ENCODE measurements around the gene CBY1. TPM values are rescaled to one million over a fixed set of nuclear protein-coding genes. Genes with fewer than 3 reads are reported as not detected.

Gene CBY1
- total RNA-seq, 2 donors from 2014 or later, result 40.7 to 60.9 TPM

DNA sequence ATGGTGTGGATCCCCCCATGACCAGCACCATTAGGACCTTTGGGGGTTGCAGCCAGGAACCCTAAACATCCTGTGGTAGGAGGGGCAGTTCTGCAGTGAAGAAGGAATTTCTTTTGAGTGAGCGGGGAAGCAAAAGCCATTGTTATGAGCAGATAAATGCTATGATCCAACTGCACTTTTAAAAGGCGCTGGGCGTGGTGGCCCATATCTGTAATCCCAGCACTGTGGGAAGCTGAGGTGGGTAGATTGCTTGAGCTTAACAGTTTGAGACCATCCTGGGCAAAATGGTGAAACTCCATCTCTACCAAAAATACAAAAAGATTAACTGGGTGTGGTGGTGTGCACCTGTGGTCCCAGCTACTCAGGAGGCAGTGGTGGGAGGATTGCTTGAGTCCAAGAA, 19.4 kb downstream of the CBY1 start:
- H3K27ac Mint-ChIP-seq, result no peak overlapping the region
- DNase-seq, result no peak
- H3K9me3 Mint-ChIP-seq, result no peaks in the 10 kb centered on the region
- no peaks in the 10 kb centered on the region for H3K4me1 ChIP-seq (ENCODE audit: control insufficient read depth, insufficient read depth, low read length)
- TF ChIP-seq, protein P1, sequence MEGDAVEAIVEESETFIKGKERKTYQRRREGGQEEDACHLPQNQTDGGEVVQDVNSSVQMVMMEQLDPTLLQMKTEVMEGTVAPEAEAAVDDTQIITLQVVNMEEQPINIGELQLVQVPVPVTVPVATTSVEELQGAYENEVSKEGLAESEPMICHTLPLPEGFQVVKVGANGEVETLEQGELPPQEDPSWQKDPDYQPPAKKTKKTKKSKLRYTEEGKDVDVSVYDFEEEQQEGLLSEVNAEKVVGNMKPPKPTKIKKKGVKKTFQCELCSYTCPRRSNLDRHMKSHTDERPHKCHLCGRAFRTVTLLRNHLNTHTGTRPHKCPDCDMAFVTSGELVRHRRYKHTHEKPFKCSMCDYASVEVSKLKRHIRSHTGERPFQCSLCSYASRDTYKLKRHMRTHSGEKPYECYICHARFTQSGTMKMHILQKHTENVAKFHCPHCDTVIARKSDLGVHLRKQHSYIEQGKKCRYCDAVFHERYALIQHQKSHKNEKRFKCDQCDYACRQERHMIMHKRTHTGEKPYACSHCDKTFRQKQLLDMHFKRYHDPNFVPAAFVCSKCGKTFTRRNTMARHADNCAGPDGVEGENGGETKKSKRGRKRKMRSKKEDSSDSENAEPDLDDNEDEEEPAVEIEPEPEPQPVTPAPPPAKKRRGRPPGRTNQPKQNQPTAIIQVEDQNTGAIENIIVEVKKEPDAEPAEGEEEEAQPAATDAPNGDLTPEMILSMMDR (conservative IDR thresholded peaks at IDR 0.05), result no peak
- H3K27me3 ChIP-seq (ENCODE audit: control insufficient read depth, insufficient read depth, low read length, poor library complexity, severe bottlenecking), result no peaks in the 10 kb centered on the region
- no peaks in the 10 kb centered on the region for H3K9me3 ChIP-seq (ENCODE audit: control insufficient read depth, low read length)
- H3K4me3 Mint-ChIP-seq, result no peak overlapping the region
- no peak overlapping the region for H3K9ac ChIP-seq (ENCODE audit: extremely low read depth, low read length, poor library complexity, severe bottlenecking)
- no peaks in the 10 kb centered on the region for H3K27me3 Mint-ChIP-seq (ENCODE audit: insufficient read depth)
- WGBS, 2 experiments (ENCODE audit: insufficient coverage in 1 of 2, insufficient read length in 1 of 2), result 91 to 98% methylated on average over 3 of the region's 3 CpGs
- peaks cover 25% of the 10 kb centered on the region for H3K36me3 ChIP-seq (ENCODE audit: control insufficient read depth, insufficient read depth, low read length)
- H3K4me3 ChIP-seq (ENCODE audit: low read length), result no peak overlapping the region
- H3K4me1 Mint-ChIP-seq, result no peaks in the 10 kb centered on the region
- peaks cover 27% of the 10 kb centered on the region for H3K36me3 Mint-ChIP-seq (ENCODE audit: low read depth)
- no peak overlapping the region for H3K27ac ChIP-seq (ENCODE audit: low read depth, low read length)

DNA sequence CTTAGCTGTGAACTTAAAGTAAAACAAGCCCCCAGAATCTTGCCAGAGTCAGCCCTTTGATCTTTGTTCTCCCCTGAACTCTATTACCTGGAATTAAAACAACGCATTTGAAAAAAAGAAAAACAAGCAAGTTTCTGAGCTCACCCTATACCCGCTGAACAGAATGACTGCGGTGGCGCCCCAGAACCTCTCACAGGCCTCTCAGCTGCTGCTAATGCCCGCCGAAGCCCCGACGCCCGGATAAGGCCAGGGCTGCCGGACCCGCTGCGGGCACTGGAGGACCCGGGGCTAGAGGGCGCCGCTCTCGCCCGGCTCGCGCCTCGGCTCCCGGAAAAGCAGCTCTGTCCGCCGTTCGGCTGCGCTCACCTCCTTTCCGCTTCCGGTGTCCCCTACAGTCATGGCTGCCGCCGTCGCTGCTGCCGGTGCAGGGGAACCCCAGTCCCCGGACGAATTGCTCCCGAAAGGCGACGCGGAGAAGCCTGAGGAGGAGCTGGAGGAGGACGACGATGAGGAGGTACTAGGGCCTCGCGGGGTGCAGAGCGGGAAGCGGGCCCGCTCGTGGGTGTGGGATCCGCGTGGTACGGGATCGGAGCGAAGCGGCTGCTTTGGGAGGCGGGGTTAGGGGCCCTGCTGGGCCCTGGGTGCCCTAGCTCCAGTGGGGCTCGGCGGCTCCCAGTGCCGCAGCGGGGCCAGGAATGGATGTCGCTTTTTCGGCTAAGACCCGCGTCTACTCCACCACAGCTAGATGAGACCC, 25.3 kb downstream of the CBY1 start, which contains the start of gene TOMM22:
TOMM22 (plus strand) TSS at position 376 of the 754 bp plus-strand sequence; CDS start at position 398, 22 bp downstream.
- Histone ChIP-seq H3K4me3 (ENCODE audit: low read length) (peak within 1 kb of the TSS; percentile 98), H3K27me3 (ENCODE audit: control insufficient read depth, insufficient read depth, low read length, poor library complexity, severe bottlenecking) (no peaks in the 10 kb centered on the region), H3K36me3 (ENCODE audit: control insufficient read depth, insufficient read depth, low read length) (peaks cover 41% of the 10 kb centered on the region), H3K9ac (ENCODE audit: extremely low read depth, low read length, poor library complexity, severe bottlenecking) (peak within 1 kb of the TSS; percentile 78), H3K27ac (ENCODE audit: low read depth, low read length) (peak within 1 kb of the TSS; percentile 51), H3K9me3 (ENCODE audit: control insufficient read depth, low read length) (peaks cover 9% of the 10 kb centered on the region), H3K4me1 (ENCODE audit: control insufficient read depth, insufficient read depth, low read length) (no peaks in the 10 kb centered on the region)
- peaks cover 47% of the 10 kb centered on the region for H3K36me3 Mint-ChIP-seq (ENCODE audit: low read depth)
- H3K9me3 Mint-ChIP-seq, result peaks cover 22% of the 10 kb centered on the region
- H3K27ac Mint-ChIP-seq, result peak within 1 kb of the TSS; percentile 99
- peak within 1 kb of the TSS; percentile 97 for H3K4me3 Mint-ChIP-seq
- H3K4me1 Mint-ChIP-seq, result peaks cover 4% of the 10 kb centered on the region
- 2 to 5% methylated on average over 24 to 60 of the region's 60 CpGs for WGBS, 2 experiments (ENCODE audit: insufficient coverage in 1 of 2, insufficient read length in 1 of 2)
- TF ChIP-seq, protein P1 (conservative IDR thresholded peaks at IDR 0.05), result peak; percentile 68
- peak; percentile 96 for DNase-seq
- H3K27me3 Mint-ChIP-seq (ENCODE audit: insufficient read depth), result no peaks in the 10 kb centered on the region

DNA sequence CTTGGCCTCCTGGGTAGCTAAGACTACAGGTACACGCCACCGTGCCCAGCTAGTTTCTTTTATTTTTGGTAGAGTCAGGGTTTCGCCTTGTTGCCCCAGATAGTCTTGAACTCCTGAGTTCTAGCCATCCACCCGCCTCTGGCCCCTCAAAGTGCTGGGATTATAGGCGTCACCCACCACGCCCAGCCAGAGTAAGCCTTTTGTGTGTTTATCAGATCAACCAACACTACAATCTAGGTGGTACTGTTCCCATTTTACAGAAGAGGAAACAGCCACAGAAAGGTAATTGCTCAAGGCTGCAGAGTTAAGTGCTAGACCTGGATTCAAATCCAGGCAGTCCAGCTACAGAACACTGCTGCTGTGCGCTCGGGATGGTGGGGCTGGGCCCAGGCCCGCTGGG, 28.5 kb downstream of the CBY1 start:
- peaks cover 4% of the 10 kb centered on the region for H3K4me1 Mint-ChIP-seq
- H3K36me3 Mint-ChIP-seq (ENCODE audit: low read depth), result peaks cover 72% of the 10 kb centered on the region
- TF ChIP-seq, protein P1 (conservative IDR thresholded peaks at IDR 0.05), result no peak
- H3K27ac ChIP-seq (ENCODE audit: low read depth, low read length), result no peak overlapping the region
- H3K36me3 ChIP-seq (ENCODE audit: control insufficient read depth, insufficient read depth, low read length), result peaks cover 70% of the 10 kb centered on the region
- H3K9me3 Mint-ChIP-seq, result peaks cover 22% of the 10 kb centered on the region
- H3K4me1 ChIP-seq (ENCODE audit: control insufficient read depth, insufficient read depth, low read length), result no peaks in the 10 kb centered on the region
- peaks cover 9% of the 10 kb centered on the region for H3K9me3 ChIP-seq (ENCODE audit: control insufficient read depth, low read length)
- H3K27me3 ChIP-seq (ENCODE audit: control insufficient read depth, insufficient read depth, low read length, poor library complexity, severe bottlenecking), result no peaks in the 10 kb centered on the region
- H3K9ac ChIP-seq (ENCODE audit: extremely low read depth, low read length, poor library complexity, severe bottlenecking), result no peak overlapping the region
- H3K4me3 ChIP-seq (ENCODE audit: low read length), result no peak overlapping the region
- H3K27ac Mint-ChIP-seq, result no peak overlapping the region
- no peaks in the 10 kb centered on the region for H3K27me3 Mint-ChIP-seq (ENCODE audit: insufficient read depth)
- H3K4me3 Mint-ChIP-seq, result no peak overlapping the region
- no peak for DNase-seq
- WGBS, 2 experiments (ENCODE audit: insufficient coverage in 1 of 2, insufficient read length in 1 of 2), result 98% methylated on average over 7 to 9 of the region's 9 CpGs
